NCI-H1930 (cell line): ENCODE results near the gene EMX1.

Source experiments
- DNase-seq, 2 experiments: peaks; one replicate each; lab custom pipeline; 2025; lab: John Stamatoyannopoulos, UW

The EMX1 gene

DNA sequence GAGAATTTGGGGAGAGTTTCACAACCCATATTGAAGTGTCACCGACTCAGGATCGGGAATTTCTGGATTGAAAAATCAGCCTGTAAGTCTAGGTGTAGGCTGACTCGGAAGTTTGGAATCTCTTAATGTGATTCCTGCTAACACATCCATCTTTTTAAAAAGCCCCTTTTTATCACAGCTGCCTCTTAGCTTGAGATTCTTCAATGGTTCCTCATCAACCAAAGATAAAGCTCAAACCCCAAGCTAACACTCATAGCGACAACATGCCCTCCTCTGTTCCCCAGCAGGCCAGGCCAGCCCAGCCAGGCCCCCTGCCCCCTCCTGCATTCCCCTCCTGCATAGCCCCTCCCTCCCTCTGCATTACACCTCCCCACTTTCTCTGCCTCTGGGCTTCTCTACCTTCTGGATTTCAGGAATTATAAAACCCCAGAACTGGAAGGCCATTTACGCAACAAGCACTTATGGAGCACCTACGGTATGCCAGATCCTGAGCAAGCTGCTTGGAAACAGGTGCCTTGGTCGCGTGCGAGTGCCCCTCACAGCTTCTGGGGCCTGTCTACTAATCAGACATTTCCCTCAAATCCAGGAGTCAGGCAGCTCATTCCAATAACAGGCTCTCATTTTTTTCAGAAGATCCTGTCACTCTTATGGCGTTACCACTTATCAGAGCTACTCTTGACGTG, 63.4 kb downstream of the EMX1 start:
- DNase-seq = no peak

- no peak for DNase-seq
Measured at GRCh38 chr2:72981536-72981935, 64.2 kb downstream of the EMX1 start.

DNA sequence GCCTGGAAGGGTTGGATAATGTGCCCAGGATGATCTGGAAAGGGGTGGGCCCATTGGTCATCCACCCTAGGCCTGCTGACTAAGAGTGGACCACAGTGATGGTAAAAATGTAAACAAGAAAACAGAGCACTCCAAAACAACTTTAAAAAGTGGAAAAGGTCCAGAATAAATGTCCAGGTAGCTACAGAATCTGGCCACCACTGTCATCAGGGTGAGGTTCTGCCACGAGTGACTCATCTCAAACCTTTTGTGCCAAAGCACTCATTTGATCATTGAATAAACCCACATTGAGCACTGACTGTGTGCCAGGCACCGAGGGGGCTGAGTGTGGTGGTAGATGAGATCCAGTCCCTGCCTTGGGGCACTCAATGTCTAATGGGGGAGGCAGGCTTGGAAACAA, 64.9 kb downstream of the EMX1 start:
- no peak for DNase-seq

DNA sequence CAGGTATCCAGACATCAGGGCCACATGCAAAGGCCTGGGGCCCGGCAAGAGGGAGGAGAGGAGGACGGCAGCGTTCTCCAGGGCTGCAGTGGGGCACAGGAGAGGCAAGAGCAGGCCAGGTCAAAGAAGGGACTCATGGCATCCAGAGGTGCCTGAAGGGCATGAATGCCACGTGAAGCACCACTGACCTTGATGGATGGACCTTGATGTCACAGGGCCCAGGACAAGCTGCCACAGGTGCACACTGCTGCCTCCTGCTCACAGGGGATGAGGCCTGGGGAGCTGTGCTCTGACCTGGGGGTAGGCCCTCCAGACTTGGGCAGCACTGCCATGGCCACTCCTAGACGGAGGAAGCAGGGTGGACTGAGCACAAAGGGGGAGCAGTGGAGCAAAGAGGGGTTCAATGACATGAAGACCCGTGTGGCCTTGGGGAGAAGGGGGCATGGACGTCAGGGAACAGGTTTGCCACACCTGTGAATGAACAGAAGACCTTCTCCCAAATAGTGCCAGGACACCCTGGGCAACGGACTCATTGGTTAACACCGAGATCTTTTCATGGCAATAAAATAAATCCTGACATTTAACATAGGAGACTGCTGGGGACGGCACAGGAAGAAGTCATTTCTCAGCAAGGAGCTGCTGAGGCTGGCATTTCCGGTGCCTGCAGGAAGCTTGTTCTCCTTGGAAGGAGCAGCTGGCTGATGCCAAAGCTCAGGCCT, 65.6 kb downstream of the EMX1 start:
- no peak for DNase-seq

DNA sequence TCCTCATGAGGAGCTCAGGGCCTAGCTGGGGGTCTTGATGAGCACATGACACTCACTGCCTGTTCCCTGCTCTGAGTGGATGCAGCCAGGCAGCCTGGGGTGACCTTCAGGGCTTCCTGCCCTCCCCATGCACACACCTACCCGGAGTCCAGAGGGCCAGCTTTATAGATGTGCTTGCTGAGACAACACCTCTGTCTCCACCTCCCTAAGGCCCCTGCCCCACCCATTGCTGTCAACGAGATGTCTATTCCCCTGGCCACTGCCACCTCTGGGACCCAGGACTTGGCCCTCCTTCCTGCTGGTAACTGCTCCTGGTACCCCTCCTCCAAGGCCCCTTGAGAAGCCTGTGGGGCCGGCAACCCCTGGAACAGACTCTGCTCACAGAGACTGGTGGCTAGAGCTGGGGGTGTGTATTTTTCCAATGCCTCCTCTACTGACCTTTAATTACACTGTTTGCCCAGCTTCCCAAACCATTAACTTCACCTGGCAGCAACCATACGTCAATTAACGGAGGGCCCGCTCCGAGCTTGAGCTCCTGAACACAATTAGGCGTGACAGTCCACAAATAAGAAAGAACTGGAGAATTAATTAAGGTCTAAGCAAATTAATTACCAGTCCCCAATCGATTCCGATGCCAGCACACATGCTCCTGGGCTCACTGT, 66.3 kb downstream of the EMX1 start:
- DNase-seq = no peak

DNA sequence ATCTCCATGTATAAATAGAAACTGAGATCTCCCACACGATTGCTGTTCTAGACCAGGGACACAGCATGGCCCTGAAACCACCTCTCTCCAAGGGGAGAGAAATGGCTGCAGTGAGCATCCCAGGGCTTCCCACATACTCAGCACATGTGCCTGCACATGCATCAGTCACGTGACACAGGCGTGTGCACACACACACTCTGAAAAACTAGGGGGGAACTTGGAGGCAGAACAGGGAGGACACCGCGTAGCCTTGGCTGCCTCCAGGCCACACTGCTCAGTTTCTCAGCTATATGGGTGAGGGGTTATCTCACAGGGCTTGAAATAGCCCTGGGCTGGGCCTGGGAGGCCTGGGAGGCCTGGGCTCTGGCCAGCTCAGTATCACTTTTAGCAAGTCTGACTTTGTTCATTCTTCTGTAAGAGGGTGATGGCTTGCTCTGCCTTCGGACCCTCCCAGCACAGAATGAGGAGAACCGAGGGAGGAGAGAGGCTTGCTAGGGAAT, 66.9 kb downstream of the EMX1 start:
- DNase-seq = no peak
